ENCODE data around the gene CRTC3.

GRCh38 chr15:90579213-90579612, 49.5 kb downstream of the CRTC3 start:
- no peak for TF ChIP-seq ZNF513 (CRISPR knock-in tag; conservative IDR thresholded peaks at IDR 0.05)
- TF ChIP-seq FOXM1 (CRISPR knock-in tag; IDR thresholded peaks at IDR 0.05), result no peak
- no peak for TF ChIP-seq CTCF (CRISPR knock-in tag; IDR thresholded peaks at IDR 0.05)
- no peak for TF ChIP-seq ATF3 (CRISPR knock-in tag; IDR thresholded peaks at IDR 0.05)
- no peak for TF ChIP-seq ELF4 (CRISPR knock-in tag; IDR thresholded peaks at IDR 0.05; ENCODE audit: borderline replicate concordance)
- TF ChIP-seq ZNF709 (CRISPR knock-in tag; IDR thresholded peaks at IDR 0.05), result no peak
- no peak for TF ChIP-seq CCAR2 (optimal IDR thresholded peaks at IDR 0.05; ENCODE audit: low read depth, low read length)
- TF ChIP-seq NFYB (CRISPR knock-in tag; IDR thresholded peaks at IDR 0.05), result no peak
- no peak for TF ChIP-seq ZBTB46 (CRISPR knock-in tag; IDR thresholded peaks at IDR 0.05; ENCODE audit: borderline replicate concordance)
- no peak for TF ChIP-seq ZNF766 (CRISPR knock-in tag; IDR thresholded peaks at IDR 0.05; ENCODE audit: borderline replicate concordance)
